ENCODE data around the gene KLC1. TPM values are rescaled to one million over a fixed set of nuclear protein-coding genes. Genes with fewer than 3 reads are reported as not detected.

The KLC1 gene
- polyA plus RNA-seq, 2 of the 4 experiments (the other 2 are of a cell fraction) = 81.8 to 150 TPM

GRCh38 chr14:103749860-103750259 is 120.8 kb downstream of the KLC1 start:
- Histone ChIP-seq H3K4me1 (0 out of 3 replicates have a peak, but pooled peaks cover 4% of the 10 kb centered on the region), H3K9me3 (no peaks in the 10 kb centered on the region), H3K4me2 (no peak overlapping the region), H3K27ac (no peak overlapping the region), H3K4me3 (no peak overlapping the region)
- DNase-seq (ENCODE audit: low read depth in 1 of 2, low spot score in 1 of 2) = no peak
- POLR2A ChIA-PET = no interaction called here
- 83% methylated on average over 5 of the region's 5 CpGs for whole genome bisulfite sequencing (ENCODE audit: missing lambda C conversion rate)
- no peak for FAIRE-seq
- CTCF ChIA-PET = interaction anchor here (0.9 kb wide), 1 partner anchor 10 kb away, joined by 3 read pairs; no protein-coding TSS in a partner anchor
- TF ChIP-seq ZNF302 (CRISPR knock-in tag; IDR thresholded peaks at IDR 0.05) = no peak
- peak; percentile 16; the same call in 1 of the 3 replicates for TF ChIP-seq CTCF (IDR thresholded peaks at IDR 0.05)
- TF ChIP-seq E2F6 (IDR thresholded peaks at IDR 0.05; ENCODE audit: borderline replicate concordance, low read depth) = no peak
- TF ChIP-seq RFX5 (IDR thresholded peaks at IDR 0.05) = no peak
- TF ChIP-seq RCOR1 (IDR thresholded peaks at IDR 0.05; ENCODE audit: low read depth, low read length) = no peak
- TF ChIP-seq HOXB5 (CRISPR knock-in tag; IDR thresholded peaks at IDR 0.05) = no peak
- peak in 1 of 2 experiments; percentile 14; a peak in 1 of 5 replicates for TF ChIP-seq RAD21 (conservative IDR thresholded peaks at IDR 0.05 in 1 of 2, IDR thresholded peaks at IDR 0.05 in 1 of 2)
- TF ChIP-seq NPAS2 (CRISPR knock-in tag; IDR thresholded peaks at IDR 0.05; ENCODE audit: borderline replicate concordance) = no peak
- no peak for TF ChIP-seq FOSB (CRISPR knock-in tag; IDR thresholded peaks at IDR 0.05)
- no peak for TF ChIP-seq CBX8 (IDR thresholded peaks at IDR 0.05)
- no peak for TF ChIP-seq EHMT2 (IDR thresholded peaks at IDR 0.05; ENCODE audit: low read depth)
- no peak for TF ChIP-seq MAZ (IDR thresholded peaks at IDR 0.05; ENCODE audit: borderline replicate concordance, low read depth, low read length)
- no peak for TF ChIP-seq CBX2 (IDR thresholded peaks at IDR 0.05; ENCODE audit: borderline replicate concordance, low read depth)
- ATAC-seq = no peak

Small RNA genes within 50 kb of the gene (small RNA-seq; reads per million reads assigned to genes)
- 0 reads per million in 6 experiments for gene RF00019

Other genes starting within 250 kb of the KLC1 start
- 89.9 and 97.6 TPM in 2 replicates for gene MARK3, start 243.8 kb upstream of the KLC1 start, polyA plus RNA-seq (2011; rRNA removed)
- gene MARK3, start 243.8 kb upstream of the KLC1 start, polyA plus RNA-seq (2017; fragmentation: RNase III; extraction: RNeasy Plus Mini Kit Qiagen cat#74134 plus additional on column Dnase treatment) = 59.7 to 66.2 TPM (median 60.4 TPM) in 3 replicates
- 39.4 and 52.3 TPM in 2 replicates for gene CKB, start 106.4 kb upstream of the KLC1 start, polyA plus RNA-seq (2011; rRNA removed)
- gene CKB, start 106.4 kb upstream of the KLC1 start, polyA plus RNA-seq (2017; fragmentation: RNase III; extraction: RNeasy Plus Mini Kit Qiagen cat#74134 plus additional on column Dnase treatment) = 63.6 to 79.8 TPM (median 72.0 TPM) in 3 replicates
- 8.3 TPM in 2 replicates for gene TRMT61A, start 100.0 kb upstream of the KLC1 start, polyA plus RNA-seq (2011; rRNA removed)
- 19.3 to 20.5 TPM (median 19.4 TPM) in 3 replicates for gene TRMT61A, start 100.0 kb upstream of the KLC1 start, polyA plus RNA-seq (2017; fragmentation: RNase III; extraction: RNeasy Plus Mini Kit Qiagen cat#74134 plus additional on column Dnase treatment)
- gene BAG5, start 66.6 kb upstream of the KLC1 start, polyA plus RNA-seq (2011; rRNA removed) = 20.4 and 20.8 TPM in 2 replicates
- gene BAG5, start 66.6 kb upstream of the KLC1 start, polyA plus RNA-seq (2017; fragmentation: RNase III; extraction: RNeasy Plus Mini Kit Qiagen cat#74134 plus additional on column Dnase treatment) = 23.8 to 25.4 TPM (median 24.8 TPM) in 3 replicates
- gene COA8, start 66.3 kb upstream of the KLC1 start, polyA plus RNA-seq (2011; rRNA removed) = 23.2 and 29.8 TPM in 2 replicates
- 32.1 to 38.2 TPM (median 34.9 TPM) in 3 replicates for gene COA8, start 66.3 kb upstream of the KLC1 start, polyA plus RNA-seq (2017; fragmentation: RNase III; extraction: RNeasy Plus Mini Kit Qiagen cat#74134 plus additional on column Dnase treatment)
- 23.0 and 23.2 TPM in 2 replicates for gene XRCC3, start 86.2 kb downstream of the KLC1 start, polyA plus RNA-seq (2011; rRNA removed)
- gene XRCC3, start 86.2 kb downstream of the KLC1 start, polyA plus RNA-seq (2017; fragmentation: RNase III; extraction: RNeasy Plus Mini Kit Qiagen cat#74134 plus additional on column Dnase treatment) = 26.3 to 28.1 TPM (median 27.4 TPM) in 3 replicates
- gene ZFYVE21, start 86.6 kb downstream of the KLC1 start, polyA plus RNA-seq (2011; rRNA removed) = 28.7 and 29.0 TPM in 2 replicates
- gene ZFYVE21, start 86.6 kb downstream of the KLC1 start, polyA plus RNA-seq (2017; fragmentation: RNase III; extraction: RNeasy Plus Mini Kit Qiagen cat#74134 plus additional on column Dnase treatment) = 29.1 to 34.1 TPM (median 33.0 TPM) in 3 replicates
- 2.2 TPM in 2 replicates for gene PPP1R13B, start 218.4 kb downstream of the KLC1 start, polyA plus RNA-seq (2011; rRNA removed)
- 2.7 to 3.6 TPM (median 2.8 TPM) in 3 replicates for gene PPP1R13B, start 218.4 kb downstream of the KLC1 start, polyA plus RNA-seq (2017; fragmentation: RNase III; extraction: RNeasy Plus Mini Kit Qiagen cat#74134 plus additional on column Dnase treatment)

Measured in A549 (cell line).